Chondrocyte (in vitro differentiated cells): ENCODE results near the gene RAB1A. TPM values are rescaled to one million over a fixed set of nuclear protein-coding genes. Genes with fewer than 3 reads are reported as not detected.

Source experiments
- DNase-seq: peaks from one replicate; pipeline ENCODE4 v3.0.0; 2021; ENCODE audit warnings: mixed read lengths, low spot score
- H3K27ac Mint-ChIP-seq: one replicate; pipeline ENCODE4 v1.8.0; 2021; ENCODE audit warnings: mild to moderate bottlenecking, moderate library complexity, mixed read lengths; ENCODE audit not compliant: unreplicated experiment
- H3K27me3 Mint-ChIP-seq: 2 replicates; pipeline ENCODE4 v1.8.0; 2021; ENCODE audit warnings: low read depth, mixed read lengths
- H3K36me3 Mint-ChIP-seq: 2 replicates; pipeline ENCODE4 v1.8.0; 2021; ENCODE audit warnings: low read depth, mixed read lengths
- H3K4me1 Mint-ChIP-seq: 2 replicates; pipeline ENCODE4 v1.8.0; 2021; ENCODE audit warnings: low read depth, mild to moderate bottlenecking, mixed read lengths
- H3K4me3 Mint-ChIP-seq: one replicate; pipeline ENCODE4 v1.8.0; 2021; ENCODE audit warnings: mild to moderate bottlenecking, moderate library complexity, mixed read lengths; ENCODE audit not compliant: unreplicated experiment
- H3K9me3 Mint-ChIP-seq: 2 replicates; pipeline ENCODE4 v1.8.0; 2021; ENCODE audit warnings: low read depth, mixed read lengths
- CTCF ChIP-seq: fragments of 200-600 bp; sonication (generic); IDR thresholded peaks from 2 replicates; pipeline ENCODE4 v1.5.0; 2021; ENCODE audit warnings: antibody characterized with exemption, mild to moderate bottlenecking, moderate library complexity
- total RNA-seq: library from RNA; stranded (reverse); gene quantifications from 3 replicates; pipeline ENCODE4 v1.2.1, GENCODE V29; 2021

RAB1A gene
- total RNA-seq, 1 donor from 2014 or later, result 192 TPM

GRCh38 chr2:65045651-65046050 lies 84.3 kb downstream of the RAB1A start:
- H3K4me3 Mint-ChIP-seq, result no peak overlapping the region
- H3K4me1 Mint-ChIP-seq, result peaks cover 20% of the 10 kb centered on the region
- no peak overlapping the region for H3K27ac Mint-ChIP-seq
- H3K27me3 Mint-ChIP-seq, result no peaks in the 10 kb centered on the region
- DNase-seq, result no peak
- H3K9me3 Mint-ChIP-seq, result peaks cover 10% of the 10 kb centered on the region
- TF ChIP-seq CTCF, result no peak
- H3K36me3 Mint-ChIP-seq, result peaks cover 2% of the 10 kb centered on the region

DNA sequence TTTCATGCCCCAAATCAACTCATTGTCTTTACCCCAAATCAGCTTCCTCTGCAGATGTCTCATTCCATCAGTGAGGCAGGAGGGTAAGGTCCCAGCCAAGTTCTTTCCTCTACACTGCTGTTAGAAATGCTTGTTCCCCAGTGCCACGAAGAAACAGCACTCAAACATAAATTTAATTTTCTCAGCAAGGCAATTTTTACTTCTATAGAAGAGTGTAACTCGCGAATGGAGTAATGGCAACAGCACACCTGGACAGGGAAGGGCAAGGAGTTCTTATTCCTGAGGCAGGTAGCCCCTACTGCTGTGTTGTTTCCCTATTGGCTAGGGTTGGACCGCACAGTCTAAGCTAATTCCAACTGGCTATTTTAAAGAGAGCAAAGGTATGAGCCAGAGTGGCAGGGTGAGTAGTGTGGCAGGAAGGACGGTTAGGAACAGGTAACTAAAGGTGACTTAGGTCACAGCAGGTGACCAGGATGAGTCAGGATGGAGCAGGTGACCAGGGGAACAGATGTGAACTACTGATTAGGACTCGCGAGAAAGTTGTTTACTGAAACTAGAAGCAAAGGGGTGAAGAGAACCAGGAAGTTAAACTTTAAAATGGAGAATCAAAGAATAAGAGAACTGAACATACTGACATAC lies 85.7 kb downstream of the RAB1A start:
- Mint-ChIP-seq H3K4me3 (no peak overlapping the region), H3K27me3 (no peaks in the 10 kb centered on the region), H3K27ac (no peak overlapping the region), H3K9me3 (peaks cover 10% of the 10 kb centered on the region), H3K4me1 (peaks cover 26% of the 10 kb centered on the region), H3K36me3 (peaks cover 2% of the 10 kb centered on the region)
- no peak for TF ChIP-seq CTCF
- no peak for DNase-seq

GRCh38 chr2:65043001-65043400 lies 86.9 kb downstream of the RAB1A start:
- no peaks in the 10 kb centered on the region for H3K27me3 Mint-ChIP-seq
- peaks cover 2% of the 10 kb centered on the region for H3K36me3 Mint-ChIP-seq
- peak overlapping the region; percentile 3 for H3K27ac Mint-ChIP-seq
- no peak for TF ChIP-seq CTCF
- peaks cover 2% of the 10 kb centered on the region for H3K9me3 Mint-ChIP-seq
- peaks cover 26% of the 10 kb centered on the region for H3K4me1 Mint-ChIP-seq
- no peak overlapping the region for H3K4me3 Mint-ChIP-seq
- DNase-seq, result no peak

GRCh38 chr2:65040400-65041261 lies 89.3 kb downstream of the RAB1A start:
- no peak overlapping the region for H3K27ac Mint-ChIP-seq
- H3K27me3 Mint-ChIP-seq, result no peaks in the 10 kb centered on the region
- peaks cover 2% of the 10 kb centered on the region for H3K36me3 Mint-ChIP-seq
- H3K4me1 Mint-ChIP-seq, result peaks cover 22% of the 10 kb centered on the region
- peak overlapping the region; percentile 62 for H3K4me3 Mint-ChIP-seq
- no peaks in the 10 kb centered on the region for H3K9me3 Mint-ChIP-seq
- DNase-seq, result no peak
- peak; percentile 95 for TF ChIP-seq CTCF

DNA sequence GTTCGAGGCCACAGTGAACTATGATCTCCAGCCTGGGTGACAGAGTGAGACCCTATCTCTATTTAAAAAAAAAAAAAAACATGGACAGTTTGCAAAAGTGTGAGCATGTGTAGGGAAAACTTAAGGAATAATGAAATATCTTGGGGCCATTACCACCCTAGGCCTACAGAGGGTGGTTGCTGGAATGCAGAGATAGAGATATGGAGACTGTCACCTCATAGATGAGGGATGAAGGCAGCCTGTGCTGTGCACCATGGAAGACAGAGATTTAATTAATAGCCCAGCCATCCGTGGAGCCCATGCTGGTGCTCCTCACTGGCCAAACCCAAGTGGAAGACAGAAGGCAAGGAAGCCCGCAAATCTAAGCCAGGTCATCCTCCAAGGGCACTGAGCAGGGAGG lies 90.3 kb downstream of the RAB1A start:
- Mint-ChIP-seq H3K9me3 (no peaks in the 10 kb centered on the region), H3K4me1 (peaks cover 15% of the 10 kb centered on the region), H3K27ac (no peak overlapping the region), H3K27me3 (no peaks in the 10 kb centered on the region), H3K36me3 (peaks cover 2% of the 10 kb centered on the region), H3K4me3 (no peak overlapping the region)
- no peak for TF ChIP-seq CTCF
- no peak for DNase-seq
